Loucy (cell line): Measurements from ENCODE around the gene STXBP6.

ENCODE experiments used
- EZH2phosphoT487 ChIP-seq: fragments of 200-600 bp; IDR thresholded peaks from 2 replicates; pipeline ENCODE4 v1.6.1; 2018; ENCODE audit warnings: antibody characterized with exemption, mild to moderate bottlenecking, moderate library complexity, borderline replicate concordance
- TF ChIP-seq, protein P1 (sequence below): fragments of 200-600 bp; sonication (generic); conservative IDR thresholded peaks from 2 replicates; pipeline ENCODE4 v1.5.1; 2014; ENCODE audit warnings: mild to moderate bottlenecking, antibody characterized with exemption, low read length

DNA sequence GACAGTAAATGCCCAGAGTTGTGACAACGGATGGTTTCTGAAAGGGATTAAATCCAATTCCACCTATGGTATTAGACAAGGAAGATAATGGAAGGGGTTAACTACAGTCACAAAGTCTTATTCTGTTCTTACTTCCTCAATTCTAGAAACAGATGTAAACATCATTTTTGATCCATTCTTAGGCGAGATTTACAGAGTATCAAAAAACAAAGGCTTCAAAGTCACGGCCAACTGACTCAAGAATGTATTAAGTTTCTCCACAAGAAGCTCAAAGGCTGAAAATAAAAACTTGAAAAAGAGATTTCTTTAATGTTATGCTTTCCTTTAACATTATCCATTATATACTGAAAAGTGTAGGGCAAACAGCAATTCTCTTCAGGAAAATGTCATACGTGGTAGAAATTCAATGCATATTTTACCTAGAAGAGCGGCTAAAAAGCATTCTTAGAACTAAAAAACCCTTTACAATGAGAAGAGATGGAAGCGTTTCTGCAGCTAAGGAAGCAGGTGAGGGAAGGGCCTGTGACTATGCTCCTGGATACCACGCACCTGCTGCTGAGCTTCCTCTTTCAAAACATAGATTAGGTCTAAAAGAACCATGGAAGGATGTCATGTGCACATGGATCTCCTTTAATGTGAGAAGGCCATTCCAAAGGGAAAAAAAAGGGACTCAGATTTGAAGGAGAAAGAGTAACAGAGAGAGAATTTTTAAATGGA lies 185.8 kb downstream of the STXBP6 start:
- TF ChIP-seq, protein P1, sequence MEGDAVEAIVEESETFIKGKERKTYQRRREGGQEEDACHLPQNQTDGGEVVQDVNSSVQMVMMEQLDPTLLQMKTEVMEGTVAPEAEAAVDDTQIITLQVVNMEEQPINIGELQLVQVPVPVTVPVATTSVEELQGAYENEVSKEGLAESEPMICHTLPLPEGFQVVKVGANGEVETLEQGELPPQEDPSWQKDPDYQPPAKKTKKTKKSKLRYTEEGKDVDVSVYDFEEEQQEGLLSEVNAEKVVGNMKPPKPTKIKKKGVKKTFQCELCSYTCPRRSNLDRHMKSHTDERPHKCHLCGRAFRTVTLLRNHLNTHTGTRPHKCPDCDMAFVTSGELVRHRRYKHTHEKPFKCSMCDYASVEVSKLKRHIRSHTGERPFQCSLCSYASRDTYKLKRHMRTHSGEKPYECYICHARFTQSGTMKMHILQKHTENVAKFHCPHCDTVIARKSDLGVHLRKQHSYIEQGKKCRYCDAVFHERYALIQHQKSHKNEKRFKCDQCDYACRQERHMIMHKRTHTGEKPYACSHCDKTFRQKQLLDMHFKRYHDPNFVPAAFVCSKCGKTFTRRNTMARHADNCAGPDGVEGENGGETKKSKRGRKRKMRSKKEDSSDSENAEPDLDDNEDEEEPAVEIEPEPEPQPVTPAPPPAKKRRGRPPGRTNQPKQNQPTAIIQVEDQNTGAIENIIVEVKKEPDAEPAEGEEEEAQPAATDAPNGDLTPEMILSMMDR, result no peak
- TF ChIP-seq EZH2phosphoT487, result no peak
